GM18498 (cell line): ENCODE results near the gene PZP.
"Not testable (repeated sequence)": the region's sequence is repeated elsewhere in the genome, so short reads cannot be mapped to it uniquely, and the experiment has no call there.

Experiments
- ATAC-seq: cut with Tn5 transposase; IDR thresholded peaks from one replicate; pipeline ENCODE4 v1.9.1; 2021; ENCODE audit warnings: mild to moderate bottlenecking, moderate library complexity; ENCODE audit not compliant: unreplicated experiment

Gene PZP

DNA sequence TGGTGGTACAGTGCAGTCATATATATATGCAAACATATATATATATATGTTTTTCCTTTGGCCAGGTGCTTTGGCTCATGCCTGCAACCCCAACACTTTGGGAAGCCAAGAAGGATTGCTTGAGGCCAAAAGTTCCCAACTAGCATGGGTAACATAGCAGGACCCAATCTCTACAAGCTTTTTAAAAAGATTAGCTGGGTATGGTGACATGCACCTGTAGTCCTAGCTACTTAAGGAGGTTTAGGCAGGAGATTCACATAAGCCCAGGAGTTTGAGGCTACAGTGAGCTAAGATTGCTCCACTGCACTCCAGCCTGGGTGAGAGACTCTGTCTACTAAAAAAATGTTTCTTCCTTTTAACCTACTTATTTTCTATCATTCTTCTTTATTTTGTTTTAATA lies 10.2 kb downstream of the PZP start:
- ATAC-seq, result no peak

DNA sequence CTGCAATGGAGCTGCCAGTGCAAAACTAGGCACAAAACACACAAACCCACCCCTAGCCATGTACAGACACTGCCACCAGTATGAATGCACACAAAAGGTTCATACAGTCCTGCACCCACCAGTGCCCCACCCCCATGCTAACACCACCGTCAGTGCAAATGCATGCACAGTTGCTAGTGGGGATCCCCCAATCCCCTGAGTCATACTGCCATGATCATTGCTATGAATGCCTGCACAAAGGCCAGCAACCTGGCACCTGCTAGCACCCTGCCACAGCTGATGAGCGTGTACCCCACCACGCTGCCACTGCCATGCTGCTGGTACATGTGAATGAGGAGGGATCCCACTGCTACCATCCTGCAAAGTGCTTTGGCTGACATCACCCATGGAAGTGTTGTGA lies 23.9 kb downstream of the PZP start:
- no peak for ATAC-seq

GRCh38 chr12:9180810-9181209 lies 27.4 kb downstream of the PZP start:
- ATAC-seq, result no peak

GRCh38 chr12:9179781-9180180 lies 28.4 kb downstream of the PZP start:
- ATAC-seq, result no peak

DNA sequence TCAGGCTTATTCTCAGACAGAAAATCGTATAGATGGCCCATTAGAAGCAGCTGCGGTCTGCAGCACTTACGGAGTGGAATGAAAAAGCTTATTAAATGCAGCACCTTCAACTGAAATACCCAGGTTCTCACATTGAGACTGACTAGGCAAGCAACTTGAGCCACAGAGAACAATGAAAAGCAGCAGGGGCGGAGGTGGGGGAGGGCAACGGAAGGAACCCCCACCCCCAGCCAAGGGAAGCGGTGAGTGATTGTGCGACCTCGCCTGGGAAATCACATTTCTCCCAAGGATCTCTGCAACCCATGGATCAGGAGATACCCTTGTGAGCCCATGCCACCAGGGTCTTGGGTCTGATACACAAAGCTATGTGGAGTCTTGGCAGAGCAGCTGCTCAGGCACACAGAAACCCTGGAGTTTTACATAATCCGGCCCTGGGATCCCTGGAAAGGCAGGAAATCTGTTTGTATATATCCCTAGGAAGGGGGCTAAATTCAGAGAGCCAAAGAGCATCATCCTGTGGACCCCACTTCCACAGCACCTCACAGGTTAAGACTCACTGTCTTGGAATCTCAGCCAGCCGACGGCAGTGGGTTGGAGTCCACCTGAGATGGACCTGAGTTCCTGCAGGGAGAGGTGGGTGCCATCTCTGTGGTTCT lies 38.1 kb downstream of the PZP start:
- no peak for ATAC-seq

DNA sequence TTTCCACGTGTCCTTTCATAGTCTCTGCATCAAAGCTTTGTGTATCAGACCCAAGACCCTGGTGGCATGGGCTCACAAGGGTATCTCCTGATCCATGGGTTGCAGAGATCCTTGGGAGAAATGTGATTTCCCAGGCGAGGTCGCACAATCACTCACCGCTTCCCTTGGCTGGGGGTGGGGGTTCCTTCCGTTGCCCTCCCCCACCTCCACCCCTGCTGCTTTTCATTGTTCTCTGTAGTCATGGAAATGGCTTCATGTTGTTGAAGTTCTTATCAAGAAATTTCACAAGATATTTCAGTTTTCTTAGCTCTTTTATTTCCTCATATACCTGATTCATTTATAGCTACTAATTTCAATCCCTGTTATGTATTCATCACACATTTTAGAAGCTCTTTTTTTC lies 40.9 kb downstream of the PZP start:
- not testable (repeated sequence) for ATAC-seq

GRCh38 chr12:9163392-9163791 lies 44.8 kb downstream of the PZP start:
- no peak for ATAC-seq

GRCh38 chr12:9156119-9156518 lies 52.1 kb downstream of the PZP start:
- ATAC-seq, result no peak

DNA sequence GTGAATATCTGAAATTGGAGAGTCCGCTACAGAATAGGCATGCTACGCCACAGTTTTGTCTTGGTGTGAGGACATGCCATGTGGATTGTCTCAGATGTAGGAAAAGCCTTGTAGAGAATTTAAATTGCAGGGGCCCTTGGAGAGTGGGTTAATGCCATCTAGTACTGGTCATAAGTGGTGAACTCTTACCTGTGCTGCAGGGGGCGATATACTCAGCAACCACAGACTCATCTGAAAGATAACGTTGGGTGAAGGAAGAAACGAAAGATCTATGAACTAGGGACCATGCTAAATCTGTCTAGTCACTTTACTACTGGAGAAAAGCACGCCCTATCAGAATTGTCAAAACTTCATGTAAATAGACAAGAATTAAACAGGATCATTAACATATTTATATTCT lies 58.8 kb downstream of the PZP start:
- no peak for ATAC-seq

DNA sequence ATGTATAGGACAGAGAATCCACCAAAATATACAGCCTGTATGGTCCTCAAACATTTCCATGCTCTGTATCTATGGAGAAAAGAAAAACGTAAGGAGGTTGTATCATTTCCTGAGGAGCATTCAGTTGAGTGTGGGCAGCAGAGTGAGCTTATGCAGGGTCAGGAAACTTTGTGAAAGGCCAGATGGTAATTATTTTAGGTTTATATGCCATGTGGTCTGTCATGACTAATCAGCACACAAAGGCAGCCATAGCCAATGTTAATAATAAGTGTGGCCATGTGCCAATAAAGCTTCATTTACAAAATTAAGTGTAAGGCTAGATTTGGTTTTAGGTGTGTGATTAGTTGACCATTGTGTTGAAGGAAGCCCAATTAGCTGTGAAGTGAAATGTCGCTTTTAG lies 59.3 kb downstream of the PZP start:
- ATAC-seq, result no peak

GRCh38 chr12:9147461-9147860 lies 60.7 kb downstream of the PZP start:
- ATAC-seq, result no peak

DNA sequence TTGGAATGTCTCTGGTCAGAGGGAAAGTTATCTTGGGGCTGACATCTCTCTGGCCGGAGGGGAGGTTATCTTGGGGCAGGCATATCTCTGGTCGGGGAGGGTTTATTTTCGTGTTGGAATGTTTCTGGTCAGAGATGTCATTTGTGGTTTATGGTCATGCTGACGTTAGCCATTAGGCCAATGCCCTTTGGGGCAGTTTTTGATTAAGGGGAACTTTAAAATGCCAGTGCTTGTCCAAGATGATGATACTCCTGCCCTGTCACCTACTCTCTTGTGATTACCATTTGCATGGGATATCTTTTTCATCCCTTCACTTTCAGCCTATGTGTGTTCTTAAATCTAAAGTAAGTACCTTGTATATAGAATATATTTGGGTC lies 63.5 kb downstream of the PZP start:
- no peak for ATAC-seq

DNA sequence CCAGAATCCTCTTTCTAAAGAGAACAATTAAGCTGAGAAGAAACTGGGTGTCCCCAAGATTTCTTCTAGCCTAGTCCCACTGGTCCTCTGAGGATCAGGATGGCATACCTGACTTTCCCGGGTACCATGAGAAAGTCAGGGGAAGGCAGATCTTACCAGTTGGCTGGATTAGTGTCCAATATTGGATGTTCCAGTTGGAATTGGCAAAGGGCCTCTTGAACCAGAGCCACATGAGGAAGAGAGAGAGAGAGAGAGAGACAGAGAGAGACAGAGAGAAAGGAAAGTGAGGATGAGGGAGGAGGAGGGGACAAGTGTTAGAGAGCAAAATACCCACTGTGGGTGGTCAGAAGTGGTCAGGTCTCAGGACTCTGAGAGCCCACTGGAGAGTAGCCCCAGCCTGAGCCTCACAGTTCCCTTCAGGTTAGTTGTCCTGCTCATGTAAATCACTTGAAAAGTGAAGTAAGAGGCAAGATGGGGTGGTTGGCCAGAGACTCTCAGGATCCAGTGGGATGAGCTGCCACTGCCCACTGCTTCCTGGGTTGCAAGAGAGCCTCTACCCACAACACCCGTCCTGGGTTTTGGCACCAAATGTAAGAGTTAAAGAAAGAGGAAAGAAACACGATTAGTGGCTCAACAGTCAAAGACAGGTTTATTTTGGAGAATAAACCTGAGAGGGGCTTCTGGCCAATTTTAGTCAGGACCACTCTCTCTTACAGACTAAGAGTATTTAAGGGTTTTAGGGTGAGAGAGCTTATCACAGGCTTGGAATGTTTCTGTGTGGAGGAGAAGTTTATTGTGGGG lies 64.1 kb downstream of the PZP start:
- no peak for ATAC-seq

- ATAC-seq, result no peak
These were observed 65.1 kb downstream of the PZP start for GRCh38 chr12:9143137-9143536.

DNA sequence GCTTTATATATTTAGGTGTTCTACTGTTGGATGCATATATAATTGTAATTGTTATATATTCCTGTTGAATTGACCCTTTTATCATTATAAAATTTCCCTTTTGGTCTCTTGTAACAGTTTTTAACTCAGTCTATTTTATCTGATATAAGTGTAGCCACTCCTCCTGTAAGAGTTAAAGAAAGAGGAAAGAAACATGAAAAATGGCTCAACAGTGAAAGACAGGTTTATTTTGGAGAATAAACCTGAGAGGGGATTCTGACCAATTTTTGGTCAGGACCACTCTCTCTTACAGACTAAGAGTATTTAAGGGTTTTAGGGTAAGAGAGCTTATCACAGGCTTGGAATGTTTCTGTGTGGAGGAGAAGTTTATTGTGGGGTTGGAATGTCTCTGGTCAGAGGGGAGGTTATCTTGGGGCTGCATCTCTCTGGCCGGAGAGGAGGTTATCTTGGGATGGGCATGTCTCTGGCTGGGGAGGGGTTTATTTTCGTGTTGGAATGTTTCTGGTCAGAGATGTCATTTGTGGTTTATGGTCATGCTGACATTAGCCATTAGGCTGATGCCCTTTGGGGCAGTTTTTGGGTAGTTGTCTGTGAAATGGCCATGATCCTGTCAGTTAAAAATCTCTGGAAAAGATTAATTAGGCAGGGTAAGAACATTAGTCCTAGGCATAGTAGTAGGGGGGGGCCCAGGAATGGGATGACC lies 68.5 kb downstream of the PZP start:
- not testable (repeated sequence) for ATAC-seq

DNA sequence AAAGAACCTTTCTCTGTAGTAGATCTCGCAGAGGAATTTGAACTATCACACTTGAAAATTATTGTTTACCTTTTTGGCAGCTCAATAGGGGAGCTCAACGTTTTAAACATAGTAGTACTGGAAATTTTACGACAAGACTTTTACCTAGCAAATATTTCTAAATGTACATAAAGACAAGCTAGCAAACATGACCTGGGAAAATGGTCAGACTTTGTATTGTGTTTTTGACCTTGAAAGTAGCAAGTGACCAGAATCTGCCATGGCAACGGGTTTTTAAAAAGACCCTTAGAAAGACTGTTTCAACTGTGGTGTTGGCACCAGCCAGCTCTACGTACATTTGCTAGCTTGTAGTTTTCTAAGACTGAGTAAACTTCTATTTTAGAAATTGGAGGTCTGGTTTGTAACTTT lies 72.3 kb downstream of the PZP start:
- ATAC-seq, result no peak

DNA sequence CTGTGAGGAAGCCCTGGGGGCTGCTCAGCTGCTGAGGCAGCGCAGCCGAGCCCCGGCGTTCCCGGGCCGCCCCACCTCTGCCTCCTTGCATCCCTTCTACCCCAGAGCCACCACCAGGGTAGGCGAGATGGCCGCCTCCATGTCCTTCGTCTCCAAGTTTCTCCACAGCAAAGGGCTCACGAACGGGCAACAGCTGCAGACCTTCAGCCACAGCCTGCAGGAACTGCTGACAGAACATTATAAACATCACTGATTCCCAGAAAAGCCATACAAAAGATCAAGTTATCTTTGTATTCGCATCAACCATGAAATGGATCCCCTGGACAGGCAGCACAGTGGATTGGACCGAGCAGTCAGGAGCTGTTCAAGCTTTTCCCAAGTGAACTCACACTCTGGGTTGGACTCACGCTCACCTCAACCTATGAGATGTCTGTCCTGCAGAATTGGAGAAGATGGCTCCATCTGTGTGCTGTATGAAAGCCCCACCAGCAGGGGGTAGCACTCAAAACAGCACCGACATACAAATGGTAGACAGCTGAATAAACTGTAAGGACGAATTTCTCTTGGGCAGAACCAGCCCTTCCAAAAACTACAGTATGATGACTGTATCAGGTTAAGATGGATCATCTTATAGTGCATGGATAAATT lies 73.1 kb downstream of the PZP start:
- no peak for ATAC-seq

GRCh38 chr12:9133216-9133916 lies 74.8 kb downstream of the PZP start:
- no peak for ATAC-seq

GRCh38 chr12:9132008-9132535 lies 76.1 kb downstream of the PZP start:
- no peak for ATAC-seq

GRCh38 chr12:9130244-9130643 lies 78.0 kb downstream of the PZP start:
- no peak for ATAC-seq
